GM19438 (cell line): Measurements from ENCODE around the gene ABCD2.
"Not testable (repeated sequence)": the region's sequence is repeated elsewhere in the genome, so short reads cannot be mapped to it uniquely, and the experiment has no call there.

Experiments
- ATAC-seq: cut with Tn5 transposase; IDR thresholded peaks from one replicate; pipeline ENCODE4 v1.9.1; 2021; ENCODE audit warnings: low read depth; ENCODE audit not compliant: unreplicated experiment

Gene ABCD2

DNA sequence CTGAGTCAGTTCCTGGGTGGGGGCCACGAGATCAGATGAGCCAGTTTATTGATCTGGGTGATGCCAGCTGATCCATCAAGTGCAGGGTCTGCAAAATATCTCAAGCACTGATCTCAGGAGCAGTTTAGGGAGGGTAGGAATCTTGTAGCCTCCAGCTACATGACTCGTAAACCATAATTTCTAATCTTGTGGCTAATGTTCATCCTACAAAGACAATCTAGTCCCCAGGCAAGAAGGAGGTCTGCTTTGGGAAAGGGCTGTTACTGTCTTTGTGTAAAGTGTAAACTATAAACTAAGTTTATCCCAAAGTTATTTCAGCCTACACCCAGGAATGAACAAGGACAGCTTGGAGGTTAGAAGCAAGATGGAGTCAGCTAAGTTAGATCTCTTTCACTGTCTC, 75.4 kb downstream of the ABCD2 start:
- ATAC-seq, result not testable (repeated sequence)

DNA sequence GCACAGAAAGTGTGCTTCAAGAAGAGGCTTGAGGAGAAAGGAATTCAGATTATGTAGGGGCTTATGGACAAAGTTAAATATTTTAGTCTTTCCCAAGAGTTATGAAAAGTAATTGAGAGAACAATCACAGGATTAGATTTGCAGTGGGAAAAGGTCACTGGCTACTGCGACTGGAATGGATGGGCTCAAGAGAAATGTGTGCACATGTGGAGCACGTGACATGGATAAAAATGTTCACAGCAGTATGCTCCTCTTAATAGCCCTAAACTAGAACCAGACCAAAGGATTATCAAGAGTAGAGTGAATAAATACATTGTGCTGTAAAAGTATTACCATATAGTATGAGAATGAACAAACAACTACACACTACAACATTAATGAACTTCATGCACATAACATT, 78.1 kb downstream of the ABCD2 start:
- no peak for ATAC-seq

DNA sequence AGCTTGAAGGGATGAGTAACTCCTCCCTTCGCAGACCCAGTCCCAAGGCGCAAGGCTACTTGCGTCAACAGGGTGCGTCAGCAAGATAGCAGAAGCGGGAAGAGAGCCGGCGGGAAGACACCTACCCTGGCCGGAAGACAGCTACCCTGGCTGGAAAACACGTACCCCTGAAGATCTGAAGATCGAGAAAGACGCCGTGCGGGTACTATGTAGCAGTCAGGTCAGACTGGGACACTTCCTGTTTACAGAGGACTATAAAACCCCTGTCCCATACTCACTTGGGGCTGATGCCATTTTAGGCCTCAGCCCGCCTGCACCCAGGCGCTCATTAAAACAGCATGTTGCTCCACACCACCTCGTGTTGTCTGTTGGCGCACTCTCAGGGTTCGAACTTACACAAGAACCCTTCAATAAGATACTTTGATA, 80.9 kb downstream of the ABCD2 start:
- ATAC-seq, result no peak

GRCh38 chr12:39533951-39534350, 85.7 kb downstream of the ABCD2 start:
- no peak for ATAC-seq

GRCh38 chr12:39532448-39532847, 87.2 kb downstream of the ABCD2 start:
- ATAC-seq, result no peak

- no peak for ATAC-seq
These were observed 92.6 kb downstream of the ABCD2 start for GRCh38 chr12:39526974-39527373.

- ATAC-seq, result not testable (repeated sequence)
These were observed 97.4 kb downstream of the ABCD2 start for GRCh38 chr12:39522167-39522566.

- ATAC-seq, result no peak
These were observed 109.6 kb downstream of the ABCD2 start for GRCh38 chr12:39510001-39510400.

DNA sequence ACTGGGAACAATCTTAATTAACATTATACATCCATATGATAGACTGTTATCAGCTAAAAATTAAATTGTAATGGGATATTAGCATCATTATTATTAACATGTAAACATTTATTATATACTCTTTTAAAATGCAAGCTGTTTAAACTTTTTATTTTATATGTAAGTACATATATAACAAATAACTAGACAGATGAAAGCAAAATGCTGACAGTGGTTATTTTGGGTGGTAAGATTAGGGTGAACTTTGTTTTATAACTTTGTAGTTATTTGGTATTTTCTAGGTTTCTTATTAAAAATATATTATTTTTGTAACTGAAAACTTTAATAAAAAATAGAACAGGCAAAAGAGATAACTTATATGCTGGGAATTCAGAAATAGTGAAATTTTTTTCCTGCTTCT, 114.0 kb downstream of the ABCD2 start:
- no peak for ATAC-seq

DNA sequence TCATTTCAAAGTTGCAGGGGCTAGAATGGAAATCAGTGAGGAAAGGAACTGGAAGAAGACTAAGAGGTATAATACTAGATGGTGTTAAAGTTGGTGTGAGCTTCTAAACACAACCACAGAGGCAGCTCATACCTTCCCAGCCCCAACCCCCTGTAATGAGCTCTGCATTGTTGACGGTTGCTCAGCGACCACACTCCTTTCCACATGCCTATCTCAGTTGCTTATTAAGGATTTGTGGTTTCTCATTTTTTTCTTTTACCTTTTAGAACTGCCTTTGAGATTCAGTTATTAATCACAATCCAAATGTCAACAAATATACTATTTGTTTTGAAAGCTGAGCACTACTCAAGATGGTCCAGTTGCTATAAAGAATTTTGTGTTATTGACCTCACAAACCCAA, 114.6 kb downstream of the ABCD2 start:
- ATAC-seq, result no peak

DNA sequence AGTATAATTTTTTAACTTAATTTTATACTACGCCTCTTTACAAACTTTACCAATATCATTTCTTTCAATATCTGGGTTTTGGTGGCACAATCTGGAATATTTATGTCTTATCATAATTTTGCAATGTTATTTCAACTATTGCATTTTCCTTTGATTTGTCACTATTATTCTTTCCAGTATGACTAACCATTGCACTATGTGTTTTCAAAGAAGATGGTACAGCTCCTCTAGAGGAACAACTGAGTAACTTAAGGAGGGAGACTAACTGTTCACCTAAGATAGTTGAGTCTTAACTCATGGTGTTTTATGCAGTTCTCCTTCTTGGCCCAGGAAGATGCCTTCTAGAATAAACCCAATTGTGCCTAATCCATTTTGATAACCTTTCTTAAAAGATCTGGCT, 116.2 kb downstream of the ABCD2 start:
- ATAC-seq, result no peak

DNA sequence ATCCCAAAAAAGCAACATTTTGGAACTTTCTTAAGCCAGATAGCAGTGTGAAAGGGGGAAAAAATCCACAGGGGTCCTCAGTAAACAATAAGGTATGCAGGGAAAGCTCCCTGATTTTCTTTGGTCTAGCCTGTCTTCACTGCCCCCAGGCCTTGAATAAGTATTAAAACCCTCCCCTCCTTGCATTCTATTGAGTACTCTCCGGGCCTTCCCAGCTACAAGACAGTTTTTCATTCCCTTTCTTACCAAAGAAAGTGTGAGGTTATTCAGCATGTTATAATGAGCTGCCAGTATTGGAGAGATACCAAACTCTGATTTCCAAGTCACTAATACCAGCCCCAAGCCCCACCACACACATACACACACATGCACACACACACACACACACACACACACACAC, 116.9 kb downstream of the ABCD2 start:
- ATAC-seq, result no peak
